H1 (cell line): ENCODE results near the gene MUC5B. TPM values are rescaled to one million over a fixed set of nuclear protein-coding genes. Genes with fewer than 3 reads are reported as not detected.

Experiments
- CTCF ChIA-PET: fragments of 300-600 bp; sonication (Branson Sonifier 250); formaldehyde crosslinking; loops from one replicate; lab custom pipeline; 2021; ENCODE audit not compliant: partially characterized antibody; lab: Charles Lee
- POLR2A ChIA-PET: fragments of 300-600 bp; sonication (Branson Sonifier 250); formaldehyde crosslinking; loops from one replicate; lab custom pipeline; 2021; ENCODE audit warnings: inconsistent platforms; ENCODE audit not compliant: partially characterized antibody; lab: Charles Lee
- DNase-seq, 2 experiments: peaks; one replicate each; pipeline versions ENCODE4 v3.0.0 to v3.0.0-alpha.2; 2010 to 2022; ENCODE audit warnings: low spot score in 2 of 2, low read depth in 1 of 2, mixed read lengths in 1 of 2
- FAIRE-seq: peaks from 2 replicates; lab custom pipeline; 2011; peaks lifted over from hg19 to GRCh38; lab: Jason Lieb, UNC
- H2AFZ ChIP-seq: 2 replicates; pipeline ENCODE4 v1.8.1; 2012; ENCODE audit warnings: low read length, inconsistent platforms
- H2AK5ac ChIP-seq: 2 replicates; pipeline ENCODE4 v1.6.1; 2013; ENCODE audit warnings: low read depth, low read length
- H2BK120ac ChIP-seq: replicated peaks from 2 replicates; pipeline ENCODE3; 2013; ENCODE audit warnings: low read depth, low read length, inconsistent platforms
- H2BK12ac ChIP-seq: 2 replicates; pipeline ENCODE4 v1.6.1; 2013; ENCODE audit warnings: low read depth, low read length
- H2BK15ac ChIP-seq: 2 replicates; pipeline ENCODE4 v1.6.1; 2013; ENCODE audit warnings: low read length
- H2BK20ac ChIP-seq: 2 replicates; pipeline ENCODE4 v1.6.1; 2013; ENCODE audit warnings: low read length
- H2BK5ac ChIP-seq: 2 replicates; pipeline ENCODE4 v1.6.1; 2013; ENCODE audit warnings: low read depth, low read length
- H3K14ac ChIP-seq: 2 replicates; pipeline ENCODE4 v1.6.1; 2013; ENCODE audit warnings: inconsistent platforms; ENCODE audit not compliant: insufficient read length
- H3K18ac ChIP-seq: 2 replicates; pipeline ENCODE4 v1.6.1; 2013; ENCODE audit warnings: low read length; ENCODE audit errors: extremely low read depth
- H3K23ac ChIP-seq: 2 replicates; pipeline ENCODE4 v1.6.1; 2013; ENCODE audit warnings: inconsistent platforms; ENCODE audit not compliant: insufficient read length
- H3K23me2 ChIP-seq: 2 replicates; pipeline ENCODE4 v1.6.1; 2013; ENCODE audit warnings: low read depth, low read length
- H3K27ac ChIP-seq: 2 replicates; pipeline ENCODE4 v1.6.1; 2011; ENCODE audit warnings: low read depth, low read length, inconsistent platforms
- H3K27me3 ChIP-seq, 4 experiments: replicated peaks in 1 of 4; 1 replicate in 1 of 4; 2 replicates in 3 of 4; pipeline versions ENCODE4 v1.6.1 to v1.8.1; 2011 to 2013; ENCODE audit warnings: low read length in 3 of 4, mild to moderate bottlenecking in 3 of 4, inconsistent platforms in 2 of 4, mixed read lengths in 2 of 4, moderate library complexity in 1 of 4; ENCODE audit not compliant: control insufficient read depth in 3 of 4, insufficient read depth in 3 of 4; ENCODE audit errors: extremely low read depth in 1 of 4
- H3K36me3 ChIP-seq, 4 experiments: 2 replicates each; pipeline versions ENCODE4 v1.6.1 to v1.8.1; 2011 to 2013; ENCODE audit warnings: mild to moderate bottlenecking in 4 of 4, low read length in 3 of 4, moderate library complexity in 2 of 4, control low read depth in 1 of 4, inconsistent platforms in 1 of 4; ENCODE audit not compliant: insufficient read depth in 4 of 4, control insufficient read depth in 2 of 4
- H3K4ac ChIP-seq: replicated peaks from 2 replicates; pipeline ENCODE3; 2013; ENCODE audit warnings: low read length, low read depth, mixed read lengths, inconsistent platforms; ENCODE audit not compliant: insufficient read length
- H3K4me1 ChIP-seq, 4 experiments: replicated peaks in 1 of 4; 1 replicate in 1 of 4; 2 replicates in 3 of 4; pipeline versions ENCODE4 v1.6.1 to v1.8.1; 2011 to 2013; ENCODE audit warnings: low read length in 3 of 4, inconsistent platforms in 2 of 4, mixed read lengths in 1 of 4; ENCODE audit not compliant: insufficient read depth in 4 of 4, control insufficient read depth in 3 of 4
- H3K4me2 ChIP-seq, 2 experiments: 2 replicates each; pipeline versions ENCODE4 v1.6.1 to v1.8.1; 2011 to 2013; ENCODE audit warnings: low read depth in 2 of 2, low read length in 2 of 2, control low read depth in 1 of 2, inconsistent platforms in 1 of 2, mild to moderate bottlenecking in 1 of 2; ENCODE audit not compliant: insufficient read depth in 1 of 2
- H3K4me3 ChIP-seq, 4 experiments: fragments of 200-600, 300-600 bp in 1 of 4; sonication (generic), shearing (Covaris generic), sonication (Bioruptor Twin) in 1 of 4; 2 replicates each; pipeline versions ENCODE4 v1.5.1 to v1.8.1; 2011 to 2016; ENCODE audit warnings: low read length in 4 of 4, low read depth in 3 of 4, control low read depth in 2 of 4, inconsistent platforms in 2 of 4, mild to moderate bottlenecking in 2 of 4, mixed read lengths in 1 of 4, moderate library complexity in 1 of 4; ENCODE audit not compliant: insufficient read depth in 2 of 4; ENCODE audit errors: extremely low read depth in 1 of 4
- H3K56ac ChIP-seq: replicated peaks from 2 replicates; pipeline ENCODE3; 2013; ENCODE audit warnings: low read depth, mild to moderate bottlenecking, mixed read lengths, low read length, inconsistent platforms; ENCODE audit not compliant: insufficient read length
- H3K79me1 ChIP-seq: 2 replicates; pipeline ENCODE4 v1.6.1; 2013; ENCODE audit warnings: low read depth, low read length, control low read depth
- H3K79me2 ChIP-seq, 2 experiments: 2 replicates each; pipeline versions ENCODE4 v1.6.1 to v1.8.1; 2012 to 2013; ENCODE audit warnings: low read length in 2 of 2, mild to moderate bottlenecking in 2 of 2, inconsistent platforms in 1 of 2; ENCODE audit not compliant: insufficient read depth in 2 of 2, control insufficient read depth in 1 of 2
- H3K9ac ChIP-seq, 4 experiments: replicated peaks in 1 of 4; 1 replicate in 1 of 4; 2 replicates in 3 of 4; pipeline versions ENCODE4 v1.6.1 to v1.8.1; 2011 to 2013; ENCODE audit warnings: low read depth in 3 of 4, low read length in 3 of 4, control low read depth in 2 of 4, mild to moderate bottlenecking in 2 of 4, moderate library complexity in 2 of 4, inconsistent platforms in 1 of 4; ENCODE audit errors: extremely low read depth in 1 of 4
- H3K9me3 ChIP-seq, 2 experiments: 2 replicates each; pipeline versions ENCODE4 v1.6.1 to v1.8.1; 2012 to 2013; ENCODE audit warnings: mild to moderate bottlenecking in 2 of 2, moderate library complexity in 2 of 2, control low read depth in 1 of 2, inconsistent platforms in 1 of 2, low read depth in 1 of 2, low read length in 1 of 2, mixed read lengths in 1 of 2; ENCODE audit not compliant: insufficient read depth in 2 of 2
- H4K20me1 ChIP-seq, 2 experiments: replicated peaks in 1 of 2; 2 replicates each; pipeline versions ENCODE3 to v1.8.1; 2011 to 2013; ENCODE audit warnings: inconsistent platforms in 2 of 2, low read length in 2 of 2, mild to moderate bottlenecking in 1 of 2; ENCODE audit not compliant: insufficient read depth in 2 of 2, control insufficient read depth in 1 of 2
- H4K5ac ChIP-seq: 2 replicates; pipeline ENCODE4 v1.6.1; 2013; ENCODE audit warnings: low read length, low read depth, mixed read lengths, inconsistent platforms; ENCODE audit not compliant: insufficient read length
- H4K8ac ChIP-seq: 2 replicates; pipeline ENCODE4 v1.8.0; 2013; ENCODE audit warnings: mild to moderate bottlenecking, moderate library complexity, low read length, inconsistent platforms; ENCODE audit not compliant: insufficient read depth; ENCODE audit errors: extremely low read depth
- H4K91ac ChIP-seq: replicated peaks from 2 replicates; pipeline ENCODE3; 2013; ENCODE audit warnings: low read length, mixed read lengths, inconsistent platforms; ENCODE audit not compliant: insufficient read length
- EGR1 ChIP-seq: IDR thresholded peaks from 2 replicates; pipeline ENCODE4 v1.6.1; 2011; ENCODE audit warnings: low read depth, low read length, borderline replicate concordance
- FOSL1 ChIP-seq: IDR thresholded peaks from 2 replicates; pipeline ENCODE4 v1.6.1; 2011; ENCODE audit warnings: mild to moderate bottlenecking, low read depth, low read length, moderate library complexity; ENCODE audit not compliant: insufficient read depth
- KDM4A ChIP-seq: IDR thresholded peaks from one replicate; pipeline ENCODE4 v1.7.1; 2012; ENCODE audit warnings: low read depth, mild to moderate bottlenecking, moderate library complexity, low read length, inconsistent platforms; ENCODE audit not compliant: severe bottlenecking
- MAFK ChIP-seq: IDR thresholded peaks from 2 replicates; pipeline ENCODE4 v1.6.1; 2012; ENCODE audit warnings: low read depth, mild to moderate bottlenecking, improper control_type of control experiment, low read length
- PHF8 ChIP-seq: fragments of 200-600 bp; sonication (generic); conservative IDR thresholded peaks from 2 replicates; pipeline ENCODE4 v1.7.1; 2012; ENCODE audit warnings: low read depth, mild to moderate bottlenecking, inconsistent platforms, low read length, moderate library complexity
- POLR2AphosphoS5 ChIP-seq: IDR thresholded peaks from 2 replicates; pipeline ENCODE4 v1.6.1; 2011; ENCODE audit warnings: low read depth, low read length
- RAD21 ChIP-seq, 2 experiments: IDR thresholded peaks in 1 of 2; conservative IDR thresholded peaks in 1 of 2; 2 replicates each; pipeline ENCODE4 v1.6.1; 2011; ENCODE audit warnings: low read depth in 2 of 2, low read length in 2 of 2, improper control_type of control experiment in 1 of 2, inconsistent platforms in 1 of 2, mild to moderate bottlenecking in 1 of 2, moderate library complexity in 1 of 2
- SIX5 ChIP-seq: IDR thresholded peaks from 2 replicates; pipeline ENCODE4 v1.6.1; 2011; ENCODE audit warnings: mild to moderate bottlenecking, low read depth, low read length
- TAF7 ChIP-seq: optimal IDR thresholded peaks from 2 replicates; pipeline ENCODE3; 2011; ENCODE audit warnings: low read depth, mild to moderate bottlenecking, inconsistent platforms, low read length, moderate library complexity, borderline replicate concordance
- TEAD4 ChIP-seq: IDR thresholded peaks from 2 replicates; pipeline ENCODE4 v1.6.1; 2012; ENCODE audit warnings: low read depth, low read length, inconsistent platforms, mixed read lengths
- WGBS, 2 experiments: shearing (Covaris generic) in 1 of 2; methylation state at CpG; one replicate each; pipeline versions ENCODE4 v1.1.6 to v1.1.7; 2013 to 2015; ENCODE audit warnings: low lambda C conversion rate in 2 of 2, mixed read lengths in 2 of 2, inconsistent platforms in 1 of 2, low coverage in 1 of 2, missing lambda C conversion rate in 1 of 2; ENCODE audit not compliant: insufficient replicate concordance in 2 of 2, insufficient coverage in 1 of 2, insufficient read length in 1 of 2; ENCODE audit errors: extremely low coverage in 1 of 2, missing lambda C conversion rate in 1 of 2; 5-methylcytosine and 5-hydroxymethylcytosine counted together
- polyA plus RNA-seq, 7 experiments: library from polyadenylated mRNA; depleted of rRNA in 3 of 7; stranded (reverse) in 5 of 7; unstranded in 2 of 7; fragments of >200 nt in 5 of 7; fragments of 200-250 nt in 2 of 7; gene quantifications; 1 replicate in 5 of 7; 2 replicates in 1 of 7; 4 replicates in 1 of 7; pipeline versions ENCODE4 v1.2.1 to v1.2.3, GENCODE V29; 2011 to 2013; ENCODE audit warnings: missing spikeins in 2 of 7, mixed read lengths in 2 of 7
- total RNA-seq: library from RNA; stranded (reverse); fragmentation: NEBNext Ultra II Directional; extraction: Animal tissue kit (Norgen Biotek cat#: 25700); gene quantifications from 2 replicates; pipeline ENCODE4 v1.2.1, GENCODE V29; 2021
- TF ChIP-seq, protein P1 (sequence below): IDR thresholded peaks from 2 replicates; pipeline ENCODE4 v1.6.1; 2011; ENCODE audit warnings: low read depth, mild to moderate bottlenecking, low read length; ENCODE audit not compliant: insufficient read depth

MUC5B gene
- total and polyA plus RNA-seq, 2 of the 8 experiments (the other 6 are each of a cell fraction or from before 2014, with no cell fraction given) = 0.02 to 0.03 TPM

DNA sequence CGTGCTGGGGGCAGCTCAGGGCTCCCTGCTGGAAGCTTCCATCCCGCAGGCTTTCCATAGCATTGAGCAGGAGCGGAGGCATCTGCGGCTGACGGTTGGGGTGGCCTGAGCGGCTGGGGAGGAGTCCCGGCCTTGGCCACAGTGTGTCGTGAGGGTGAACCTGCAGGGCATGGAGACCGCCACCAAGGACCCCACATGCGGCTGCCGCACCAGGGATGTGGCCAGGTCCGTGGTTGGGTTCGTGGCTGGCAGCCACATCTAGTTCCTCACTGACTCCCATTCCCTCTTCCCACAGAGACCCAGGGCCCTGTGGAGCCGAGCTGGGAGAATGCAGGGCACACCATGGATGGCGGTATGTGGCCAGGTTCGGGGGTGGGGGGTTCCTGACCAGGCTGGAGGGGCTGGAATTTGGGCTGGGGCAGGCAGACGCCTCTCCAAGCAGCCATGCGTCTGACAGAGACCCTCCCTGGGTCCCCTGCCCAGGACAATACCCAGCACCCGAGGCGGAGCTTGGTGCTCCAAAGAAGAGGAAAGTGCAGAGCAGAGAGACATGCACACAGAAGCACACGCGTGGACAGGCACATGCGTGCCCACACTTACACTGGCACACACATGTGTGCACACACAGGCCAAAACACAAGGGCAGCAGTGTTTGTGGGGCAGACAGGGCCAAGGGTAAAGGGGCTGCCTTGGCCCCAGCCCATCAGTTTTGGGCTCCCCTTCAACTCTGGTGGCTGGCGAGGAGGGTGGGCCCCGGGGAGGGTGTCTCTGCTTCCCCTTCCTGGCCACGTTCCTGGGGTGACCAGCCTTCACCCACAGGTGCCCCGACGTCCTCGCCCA, 2.7 kb downstream of the MUC5B start:
- Histone ChIP-seq H3K79me1 (no peaks in the 10 kb centered on the region), H3K23me2 (no peaks in the 10 kb centered on the region), H2AFZ (no peak overlapping the region), H2BK12ac (no peak overlapping the region), H3K4ac (peak overlapping the region; percentile 69), H3K23ac (no peak overlapping the region), H3K27ac (no peak overlapping the region), H2BK120ac (no peak overlapping the region), H3K9ac (no peak overlapping the region), H3K4me3 (no peak overlapping the region), H3K36me3 (no peaks in the 10 kb centered on the region), H4K5ac (no peak overlapping the region), H3K4me2 (no peak overlapping the region), H4K8ac (0 out of 2 replicates have a peak overlapping the region, but pooled peaks have one; percentile 71), H4K91ac (no peak overlapping the region), H3K9me3 (no peaks in the 10 kb centered on the region; a peak in 1 of 4 replicates), H2BK5ac (no peak overlapping the region), H3K79me2 (no peaks in the 10 kb centered on the region), H3K4me1 (peaks cover 0 to 14% (median 5%) of the 10 kb centered on the region in 4 experiments; a peak in 6 of 7 replicates), H3K14ac (no peak overlapping the region), H3K56ac (no peak overlapping the region), H3K27me3 (no peaks in the 10 kb centered on the region), H4K20me1 (peaks cover 0 to 1% of the 10 kb centered on the region in 2 experiments), H2BK20ac (no peak overlapping the region), H2BK15ac (no peak overlapping the region), H3K18ac (no peak overlapping the region), H2AK5ac (peak overlapping the region; percentile 40; the same call in 1 of the 2 replicates)
- FAIRE-seq = no peak
- peak in 1 of 2 experiments; percentile 46 for DNase-seq
- ChIA-PET CTCF (interaction anchor here (0.7 to 2.1 kb wide), 5 partner anchors 20 to 112 kb away, joined by 3 to 6 read pairs (median 3); no protein-coding TSS in a partner anchor), POLR2A (no interaction called here)
- 90% methylated on average over 23 of the region's 29 CpGs; no CpG with 5 or more reads in 1 of the 2 experiments for WGBS, 2 experiments
- TF ChIP-seq, protein P1, sequence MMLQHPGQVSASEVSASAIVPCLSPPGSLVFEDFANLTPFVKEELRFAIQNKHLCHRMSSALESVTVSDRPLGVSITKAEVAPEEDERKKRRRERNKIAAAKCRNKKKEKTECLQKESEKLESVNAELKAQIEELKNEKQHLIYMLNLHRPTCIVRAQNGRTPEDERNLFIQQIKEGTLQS = no peak
- no peak for TF ChIP-seq MAFK
- TF ChIP-seq TAF7 = no peak
- no peak for TF ChIP-seq PHF8
- TF ChIP-seq TEAD4 = no peak
- no peak for TF ChIP-seq FOSL1
- TF ChIP-seq SIX5 = no peak
- TF ChIP-seq RAD21 (IDR thresholded peaks at IDR 0.05 in 1 of 2, conservative IDR thresholded peaks at IDR 0.05 in 1 of 2; ENCODE audit: low read depth in 2 of 2, low read length in 2 of 2) = no peak
- no peak for TF ChIP-seq POLR2AphosphoS5
- no peak for TF ChIP-seq KDM4A
- TF ChIP-seq EGR1 = no peak
